GM18502 (cell line): ENCODE data around the gene ZFYVE9.

Experiments
- ATAC-seq: cut with Tn5 transposase; IDR thresholded peaks from one replicate; pipeline ENCODE4 v1.9.1; 2021; ENCODE audit warnings: mild to moderate bottlenecking; ENCODE audit not compliant: unreplicated experiment, poor library complexity

ZFYVE9 gene

GRCh38 chr1:52238887-52239707 lies 97.2 kb downstream of the ZFYVE9 start:
- peak; percentile 8 for ATAC-seq

- ATAC-seq = peak; percentile 45
Measured at GRCh38 chr1:52239708-52240001, 97.8 kb downstream of the ZFYVE9 start.

GRCh38 chr1:52240592-52241210 lies 98.8 kb downstream of the ZFYVE9 start:
- ATAC-seq = no peak

GRCh38 chr1:52243221-52243987 lies 101.5 kb downstream of the ZFYVE9 start:
- no peak for ATAC-seq

- ATAC-seq = no peak
Measured at GRCh38 chr1:52249831-52250230, 107.9 kb downstream of the ZFYVE9 start.

- ATAC-seq = no peak
Measured at GRCh38 chr1:52253421-52253820, 111.5 kb downstream of the ZFYVE9 start.

- no peak for ATAC-seq
Measured at GRCh38 chr1:52259886-52260285, 118.0 kb downstream of the ZFYVE9 start.

GRCh38 chr1:52263153-52263910 lies 121.4 kb downstream of the ZFYVE9 start:
- no peak for ATAC-seq

- no peak for ATAC-seq
Measured at GRCh38 chr1:52264530-52265115, 122.7 kb downstream of the ZFYVE9 start.

- no peak for ATAC-seq
Measured at GRCh38 chr1:52266507-52266906, 124.6 kb downstream of the ZFYVE9 start.

- no peak for ATAC-seq
Measured at GRCh38 chr1:52268372-52268771, 126.5 kb downstream of the ZFYVE9 start.

GRCh38 chr1:52281518-52281917 lies 139.6 kb downstream of the ZFYVE9 start:
- ATAC-seq = no peak

GRCh38 chr1:52288286-52288685 lies 146.4 kb downstream of the ZFYVE9 start:
- ATAC-seq = no peak

- no peak for ATAC-seq
Measured at GRCh38 chr1:52294580-52294979, 152.7 kb downstream of the ZFYVE9 start.

- ATAC-seq = no peak
Measured at GRCh38 chr1:52296345-52296744, 154.5 kb downstream of the ZFYVE9 start.

GRCh38 chr1:52305417-52306226 lies 163.7 kb downstream of the ZFYVE9 start:
- no peak for ATAC-seq

GRCh38 chr1:52306227-52307006 lies 164.5 kb downstream of the ZFYVE9 start:
- no peak for ATAC-seq

- ATAC-seq = no peak
Measured at GRCh38 chr1:52321061-52321460, 179.2 kb downstream of the ZFYVE9 start.

- ATAC-seq = no peak
Measured at GRCh38 chr1:52323731-52324130, 181.8 kb downstream of the ZFYVE9 start.
